ENCODE results near the gene GALNT14.

Gene GALNT14

DNA sequence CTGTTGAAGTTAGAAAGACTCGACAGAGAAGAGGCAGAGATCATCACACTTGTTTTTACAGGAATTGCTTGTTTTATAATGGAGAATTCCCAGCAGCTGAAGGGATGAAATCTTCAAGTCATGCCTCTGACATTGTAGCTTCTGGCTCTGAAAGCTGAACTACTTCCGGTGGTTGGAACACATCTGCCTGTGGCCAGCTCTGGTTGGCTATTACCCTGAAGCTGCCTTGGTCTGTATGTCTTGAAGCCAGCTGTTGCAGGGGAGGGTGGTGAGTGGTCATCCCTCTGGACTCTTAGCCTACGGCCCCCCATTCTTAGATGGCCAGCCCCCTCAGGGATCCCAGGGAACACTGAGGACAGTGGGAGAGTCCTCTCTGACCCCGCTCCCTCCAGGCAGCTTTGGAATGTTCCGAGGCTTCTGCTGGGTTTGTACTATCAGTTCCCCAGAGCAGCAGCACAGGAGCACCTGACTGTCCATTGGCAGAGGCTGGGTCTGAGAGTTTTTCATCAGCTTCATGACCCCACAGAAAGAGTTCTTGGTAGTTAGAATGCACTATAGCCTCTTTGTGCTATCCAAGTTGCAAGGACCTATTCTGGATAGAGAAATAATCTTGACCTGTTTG lies 243.6 kb downstream of the GALNT14 start:
- no peak for DNase-seq (ENCODE audit: low read depth)

DNA sequence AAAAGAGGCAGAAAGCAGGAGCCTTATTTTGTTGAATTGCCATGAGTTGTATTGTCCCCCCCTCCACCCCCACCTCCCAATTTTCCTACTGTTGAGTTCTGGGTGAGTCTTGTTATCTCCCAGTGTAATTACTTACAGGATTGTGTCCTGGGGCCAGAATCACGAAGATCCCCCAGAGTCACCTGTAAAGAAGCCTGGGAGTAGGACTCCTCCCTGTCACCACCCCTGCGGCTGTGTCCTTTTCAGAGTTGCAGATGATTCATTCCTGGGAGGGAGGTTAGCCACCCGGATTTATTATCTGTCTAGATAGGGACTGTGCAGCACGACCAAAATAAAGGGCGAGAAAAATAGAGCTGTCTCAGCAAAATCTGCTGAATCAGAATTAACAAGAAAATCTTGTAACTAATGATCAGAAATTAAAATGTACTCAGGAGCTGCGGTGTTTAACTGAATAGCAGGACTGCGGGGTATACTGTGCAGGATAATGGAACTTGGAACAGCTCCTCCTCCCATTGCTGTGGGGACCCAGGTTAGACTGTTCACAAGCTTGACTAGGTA lies 249.3 kb downstream of the GALNT14 start:
- no peak for DNase-seq (ENCODE audit: low read depth)

GRCh38 chr2:30886080-30886479 lies 252.2 kb downstream of the GALNT14 start:
- DNase-seq (ENCODE audit: low read depth) = no peak

GRCh38 chr2:30883822-30884221 lies 254.4 kb downstream of the GALNT14 start:
- DNase-seq (ENCODE audit: low read depth) = no peak

DNA sequence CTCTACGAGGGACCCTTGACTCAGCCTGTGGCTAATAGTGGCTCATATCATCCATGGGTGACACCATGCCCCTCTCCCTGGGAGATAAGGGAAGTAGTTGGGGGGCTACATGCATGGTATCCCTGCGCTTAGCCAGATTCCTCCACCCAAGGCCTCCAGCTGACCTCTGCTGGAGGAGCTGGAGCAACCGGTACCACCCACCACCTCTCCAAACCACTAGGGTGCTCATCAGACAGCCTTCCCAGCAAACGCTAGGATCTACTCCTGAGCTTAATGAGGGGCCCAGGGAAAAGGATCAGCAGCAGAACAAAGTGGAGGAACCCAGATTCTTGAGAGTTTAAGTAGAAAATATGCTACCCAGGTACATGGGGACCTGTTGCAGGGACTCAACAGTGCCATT lies 255.1 kb downstream of the GALNT14 start:
- no peak for DNase-seq (ENCODE audit: low read depth)

- no peak for DNase-seq (ENCODE audit: low read depth)
Observed at GRCh38 chr2:30880516-30880915, 257.7 kb downstream of the GALNT14 start.

- no peak for DNase-seq (ENCODE audit: low read depth)
Observed at GRCh38 chr2:30877833-30878232, 260.4 kb downstream of the GALNT14 start.

GRCh38 chr2:30872797-30873196 lies 265.4 kb downstream of the GALNT14 start:
- DNase-seq (ENCODE audit: low read depth) = no peak

GRCh38 chr2:30871980-30872789 lies 266.1 kb downstream of the GALNT14 start:
- no peak for DNase-seq (ENCODE audit: low read depth)

- no peak for DNase-seq (ENCODE audit: low read depth)
Observed at GRCh38 chr2:30871440-30871839, 266.8 kb downstream of the GALNT14 start.

DNA sequence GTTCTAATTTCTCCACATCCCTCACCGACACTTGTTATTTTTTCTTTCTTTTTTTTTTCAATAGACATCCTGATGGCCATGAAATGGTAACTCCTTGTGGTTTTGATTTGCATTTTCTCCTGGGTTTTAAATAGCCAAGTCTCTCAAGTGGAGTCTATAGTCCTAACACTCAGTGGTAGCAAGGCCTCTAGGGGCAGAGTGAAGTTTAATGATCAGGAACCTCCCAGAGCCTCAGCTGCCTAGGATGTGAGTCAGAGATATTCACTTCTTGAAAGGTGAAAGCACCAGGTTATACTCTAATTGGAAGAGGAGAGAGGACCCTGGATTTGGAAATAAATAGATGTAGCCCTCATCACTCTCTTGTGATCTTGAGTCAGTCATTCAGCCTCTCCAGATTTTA lies 268.3 kb downstream of the GALNT14 start:
- no peak for DNase-seq (ENCODE audit: low read depth)

- no peak for DNase-seq (ENCODE audit: low read depth)
Observed at GRCh38 chr2:30867385-30867784, 270.9 kb downstream of the GALNT14 start.

- DNase-seq (ENCODE audit: low read depth) = no peak
Observed at GRCh38 chr2:30866974-30867373, 271.3 kb downstream of the GALNT14 start.

- DNase-seq (ENCODE audit: low read depth) = no peak
Observed at GRCh38 chr2:30865892-30866681, 272.2 kb downstream of the GALNT14 start.

GRCh38 chr2:30865243-30865642 lies 273.0 kb downstream of the GALNT14 start:
- no peak for DNase-seq (ENCODE audit: low read depth)

GRCh38 chr2:30862054-30862651 lies 276.1 kb downstream of the GALNT14 start:
- DNase-seq (ENCODE audit: low read depth) = peak; percentile 26

DNA sequence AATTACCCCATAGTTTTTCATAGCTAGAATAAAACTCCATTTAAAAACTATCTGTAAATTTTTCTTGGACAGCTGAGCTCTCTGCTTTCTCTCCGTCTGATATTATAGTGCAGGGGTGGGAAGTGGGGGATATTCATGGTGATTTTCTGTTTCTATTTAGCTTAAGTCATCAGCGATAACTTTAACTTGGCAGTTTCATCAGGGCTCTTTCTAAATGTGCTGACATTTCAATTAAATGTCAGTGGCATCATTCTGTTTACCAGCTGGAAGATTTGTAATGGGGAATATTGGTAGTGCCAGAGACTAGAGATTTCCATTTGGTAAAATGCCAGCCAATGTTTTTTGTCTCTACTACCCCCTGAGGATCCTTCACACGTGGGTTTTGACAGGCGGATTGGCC lies 277.5 kb downstream of the GALNT14 start:
- DNase-seq (ENCODE audit: low read depth) = no peak

All from activated T-cell treated with anti-CD3 and anti-CD28 coated beads for 48 hours (primary cell).